HAP-1 (cell line): ENCODE results near the gene GNG11.
A peak's percentile ranks its signal among the peaks of the same experiment; 100 is the strongest.

Experiments used
- DNase-seq, 2 experiments: peaks; one replicate each; pipeline ENCODE4 v3.0.0-alpha.2; 2016 to 2020; ENCODE audit warnings: low spot score in 2 of 2
- H3K27me3 ChIP-seq: fragments of 250-450 bp; sonication (Bioruptor Pico); 2 replicates; pipeline ENCODE4 v1.5.1; 2020; ENCODE audit warnings: low read depth, mild to moderate bottlenecking, moderate library complexity
- H3K36me3 ChIP-seq: fragments of 250-450 bp; sonication (Bioruptor Pico); replicated peaks from 2 replicates; pipeline ENCODE4 v1.5.1; 2020; ENCODE audit warnings: mild to moderate bottlenecking
- H3K4me1 ChIP-seq: fragments of 250-450 bp; sonication (Bioruptor Pico); 2 replicates; pipeline ENCODE4 v1.5.1; 2020; ENCODE audit warnings: mild to moderate bottlenecking
- H3K4me3 ChIP-seq: fragments of 250-450 bp; sonication (Bioruptor Pico); 2 replicates; pipeline ENCODE4 v1.5.1; 2020; ENCODE audit warnings: mild to moderate bottlenecking, moderate library complexity
- H3K9me3 ChIP-seq: fragments of 250-450 bp; sonication (Bioruptor Pico); 2 replicates; pipeline ENCODE4 v1.5.1; 2020; ENCODE audit warnings: mild to moderate bottlenecking, moderate library complexity
- in situ Hi-C: fragments of 300-500 bp; cut with MboI; formaldehyde crosslinking; loops from 3 replicates; pipeline ENCODE4 v1.14.3; 2020; ENCODE audit warnings: low sequenced_read_pairs, inconsistent platforms, mixed read lengths

The GNG11 gene

DNA sequence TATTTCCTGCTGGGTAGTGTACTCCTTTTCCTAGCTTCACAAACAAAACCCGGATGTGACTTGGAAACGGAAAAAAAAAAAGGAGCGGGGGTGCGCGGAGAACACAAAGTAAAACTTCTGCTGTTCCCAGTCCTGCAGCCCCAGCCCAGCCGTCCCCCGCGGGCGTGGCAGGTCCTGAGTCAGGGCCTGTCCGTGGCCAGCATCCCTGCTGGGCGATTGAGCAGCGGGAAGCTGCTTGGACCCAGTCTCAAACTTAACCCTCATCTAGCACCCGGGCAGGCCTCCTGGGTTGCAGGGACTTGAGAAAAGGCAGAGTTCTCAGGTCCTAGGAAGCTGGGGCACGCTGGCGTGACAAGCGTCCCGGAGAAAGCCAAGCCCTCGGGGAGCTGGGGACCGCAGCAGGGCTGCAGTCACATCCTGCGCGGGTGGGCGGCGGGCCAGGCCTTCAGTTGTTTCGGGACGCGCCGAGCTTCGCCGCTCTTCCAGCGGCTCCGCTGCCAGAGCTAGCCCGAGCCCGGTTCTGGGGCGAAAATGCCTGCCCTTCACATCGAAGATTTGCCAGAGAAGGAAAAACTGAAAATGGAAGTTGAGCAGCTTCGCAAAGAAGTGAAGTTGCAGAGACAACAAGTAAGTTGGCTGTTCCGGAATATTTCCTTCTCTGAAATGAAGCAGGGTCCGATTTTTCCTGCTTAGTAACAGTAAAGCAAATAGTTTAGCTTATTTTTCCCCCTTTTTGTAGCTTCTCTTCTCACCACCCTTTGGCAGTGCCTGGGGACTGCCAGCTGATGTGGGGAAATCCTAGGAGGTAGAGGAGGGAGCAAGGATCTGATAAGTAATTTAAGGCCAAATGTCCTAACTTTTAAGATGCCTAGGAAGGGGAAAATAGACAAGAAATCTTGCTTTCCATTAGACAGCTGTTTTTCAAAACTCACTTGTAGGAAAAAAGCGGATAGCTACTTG is at the start of gene GNG11:
Gene GNG11 (plus strand): TSS at position 129 of the 960 bp plus-strand sequence. CDS start 403 bp downstream, at position 532.
- DNase-seq, result peak; percentile 17 to 69
- H3K36me3 ChIP-seq, result no peaks in the 10 kb centered on the region
- no peaks in the 10 kb centered on the region for H3K9me3 ChIP-seq
- no peaks in the 10 kb centered on the region for H3K27me3 ChIP-seq
- H3K4me1 ChIP-seq, result peaks cover 6% of the 10 kb centered on the region; the same call in 1 of the 2 replicates
- peak within 1 kb of the TSS; percentile 28 for H3K4me3 ChIP-seq
- in situ Hi-C loops, result no loop called here

GRCh38 chr7:93873998-93874574 is 47.4 kb upstream of the GNG11 start:
- Histone ChIP-seq H3K36me3 (no peaks in the 10 kb centered on the region), H3K4me3 (no peak overlapping the region), H3K4me1 (peaks cover 7% of the 10 kb centered on the region), H3K9me3 (0 out of 2 replicates have a peak, but pooled peaks cover 2% of the 10 kb centered on the region), H3K27me3 (no peaks in the 10 kb centered on the region)
- DNase-seq, result peak; percentile 52 to 66
- in situ Hi-C loops, result no loop called here

GRCh38 chr7:93877742-93878141 is 43.8 kb upstream of the GNG11 start:
- Histone ChIP-seq H3K4me3 (no peak overlapping the region), H3K9me3 (peaks cover 2% of the 10 kb centered on the region; the same call in 1 of the 2 replicates), H3K36me3 (no peaks in the 10 kb centered on the region), H3K27me3 (no peaks in the 10 kb centered on the region), H3K4me1 (peaks cover 7% of the 10 kb centered on the region)
- no peak for DNase-seq
- in situ Hi-C loops, result no loop called here

DNA sequence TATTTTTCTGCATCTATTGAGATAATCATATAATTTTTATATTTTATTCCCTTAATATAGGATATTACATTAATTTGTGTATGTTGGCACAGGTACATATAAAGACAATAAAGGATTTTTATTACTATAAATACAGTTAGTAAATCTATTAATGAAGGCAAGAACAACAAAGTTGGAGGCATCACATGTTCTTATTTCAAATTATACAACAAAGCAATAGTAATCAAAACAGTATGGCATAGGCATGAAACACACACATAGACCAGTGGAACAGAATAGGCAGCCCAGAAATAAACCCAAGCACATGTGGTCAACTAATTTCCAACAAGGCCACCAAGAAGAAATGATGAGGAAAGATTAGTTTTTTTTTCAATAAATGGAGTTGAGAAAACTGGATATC is 42.2 kb upstream of the GNG11 start:
- Histone ChIP-seq H3K36me3 (no peaks in the 10 kb centered on the region), H3K4me1 (no peaks in the 10 kb centered on the region; the same call in 1 of the 2 replicates), H3K4me3 (no peak overlapping the region), H3K27me3 (no peaks in the 10 kb centered on the region), H3K9me3 (peaks cover under 1% of the 10 kb centered on the region; the same call in 1 of the 2 replicates)
- DNase-seq, result no peak
- in situ Hi-C loops, result no loop called here

DNA sequence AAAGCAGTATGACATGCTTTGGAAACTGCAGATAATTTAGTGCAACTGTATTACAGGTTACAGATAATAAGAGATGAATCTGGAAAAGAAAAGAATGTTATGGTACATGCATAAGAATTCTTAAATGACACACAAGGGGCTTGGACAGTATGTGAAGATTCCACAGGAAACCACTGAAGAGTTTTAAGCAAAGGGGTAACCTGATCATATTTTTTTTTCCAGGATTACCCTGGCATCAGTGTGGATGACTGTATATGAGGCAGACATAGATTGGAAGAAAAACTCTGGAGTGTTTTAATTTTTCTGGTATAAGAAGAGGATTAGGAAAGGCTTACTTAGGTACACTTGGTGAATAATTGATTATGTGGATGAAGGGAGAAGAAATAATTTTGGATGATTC is 39.1 kb upstream of the GNG11 start:
- in situ Hi-C loops, result no loop called here

GRCh38 chr7:93883078-93883916 is 38.2 kb upstream of the GNG11 start:
- Histone ChIP-seq H3K4me1 (no peaks in the 10 kb centered on the region), H3K36me3 (no peaks in the 10 kb centered on the region), H3K9me3 (no peaks in the 10 kb centered on the region; the same call in 1 of the 2 replicates), H3K4me3 (no peak overlapping the region), H3K27me3 (peaks cover 12% of the 10 kb centered on the region; the same call in 1 of the 2 replicates)
- in situ Hi-C loops, result no loop called here
- no peak for DNase-seq

More for the DNA sequence above, 39.1 kb upstream of the GNG11 start:
- DNase-seq, result no peak
- Histone ChIP-seq H3K4me1 (no peaks in the 10 kb centered on the region), H3K27me3 (peaks cover 12% of the 10 kb centered on the region; the same call in 1 of the 2 replicates), H3K4me3 (no peak overlapping the region), H3K9me3 (no peaks in the 10 kb centered on the region; the same call in 1 of the 2 replicates), H3K36me3 (no peaks in the 10 kb centered on the region)

DNA sequence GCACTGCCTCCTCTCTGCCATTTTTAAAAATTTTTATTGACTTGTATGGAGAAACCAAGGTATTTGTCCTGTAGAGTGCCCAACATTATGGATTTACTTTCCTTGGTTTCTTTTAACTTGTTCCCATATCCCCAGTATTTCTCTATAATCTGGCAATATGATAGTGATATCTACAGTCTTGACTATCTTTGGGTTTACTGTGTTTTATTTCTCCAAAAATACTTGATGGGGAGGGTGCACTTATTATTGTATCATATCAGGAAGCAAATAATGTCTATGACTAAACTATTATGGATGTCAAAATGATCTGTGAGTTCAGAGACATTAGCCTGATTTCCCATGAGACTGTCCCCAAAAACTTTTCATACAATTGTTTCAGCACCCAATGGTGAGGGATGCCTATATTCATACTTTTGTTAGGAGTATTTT is 37.6 kb upstream of the GNG11 start:
- no peaks in the 10 kb centered on the region for H3K36me3 ChIP-seq
- H3K27me3 ChIP-seq, result peaks cover 12% of the 10 kb centered on the region; the same call in 1 of the 2 replicates
- no peak for DNase-seq
- in situ Hi-C loops, result no loop called here
- no peaks in the 10 kb centered on the region for H3K4me1 ChIP-seq
- H3K9me3 ChIP-seq, result no peaks in the 10 kb centered on the region; the same call in 1 of the 2 replicates
- no peak overlapping the region for H3K4me3 ChIP-seq

GRCh38 chr7:93884541-93884940 is 37.0 kb upstream of the GNG11 start:
- in situ Hi-C loops, result no loop called here
- no peaks in the 10 kb centered on the region for H3K4me1 ChIP-seq
- no peaks in the 10 kb centered on the region for H3K36me3 ChIP-seq
- H3K27me3 ChIP-seq, result peaks cover 17% of the 10 kb centered on the region
- no peak overlapping the region for H3K4me3 ChIP-seq
- no peaks in the 10 kb centered on the region; the same call in 1 of the 2 replicates for H3K9me3 ChIP-seq
- DNase-seq, result no peak

GRCh38 chr7:93889261-93889660 is 32.3 kb upstream of the GNG11 start:
- Histone ChIP-seq H3K36me3 (no peaks in the 10 kb centered on the region), H3K4me3 (no peak overlapping the region)
- in situ Hi-C loops, result no loop called here

GRCh38 chr7:93890041-93890463 is 31.5 kb upstream of the GNG11 start:
- Histone ChIP-seq H3K36me3 (no peaks in the 10 kb centered on the region), H3K9me3 (no peaks in the 10 kb centered on the region), H3K4me3 (peak overlapping the region; percentile 30), H3K4me1 (no peaks in the 10 kb centered on the region), H3K27me3 (peaks cover 39% of the 10 kb centered on the region)
- in situ Hi-C loops, result no loop called here
- peak in 1 of 2 experiments; percentile 27 for DNase-seq

More at GRCh38 chr7:93889261-93889660, 32.3 kb upstream of the GNG11 start:
- no peaks in the 10 kb centered on the region for H3K4me1 ChIP-seq
- peaks cover 39% of the 10 kb centered on the region for H3K27me3 ChIP-seq
- DNase-seq, result no peak
- no peaks in the 10 kb centered on the region for H3K9me3 ChIP-seq

DNA sequence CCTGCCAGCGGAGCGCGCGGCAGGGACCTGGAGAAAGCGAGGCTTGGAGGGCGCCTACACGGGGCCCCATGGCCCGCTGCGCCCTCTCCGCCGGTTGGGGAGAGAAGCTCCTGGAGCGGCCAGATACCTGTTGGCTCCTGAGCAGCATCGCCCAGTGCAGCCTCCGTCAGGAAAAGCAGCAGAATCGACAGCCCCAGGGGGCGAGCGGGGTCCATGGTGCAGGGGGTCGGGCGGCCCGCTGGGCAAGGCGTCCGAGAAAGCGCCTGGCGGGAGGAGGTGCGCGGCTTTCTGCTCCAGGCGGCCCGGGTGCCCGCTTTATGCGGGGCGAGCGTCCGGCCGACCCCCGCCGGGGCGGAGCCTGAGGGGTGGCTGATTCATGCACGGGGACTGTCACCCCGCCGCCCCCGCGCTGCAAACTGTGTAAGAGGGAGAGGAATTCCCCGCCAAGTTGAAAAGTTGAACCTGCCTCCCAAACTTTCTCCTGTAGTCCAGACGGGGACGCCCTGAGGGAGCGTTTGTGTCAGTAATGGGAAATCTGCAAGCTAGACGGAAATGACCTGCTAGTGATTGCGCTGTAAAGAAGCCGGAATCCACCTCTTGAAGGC is 31.0 kb upstream of the GNG11 start, which contains the start of gene TFPI2:
Gene TFPI2 (minus strand): TSS at position 290 of the 605 bp plus-strand sequence. CDS start 75 bp downstream, at position 215.
- Histone ChIP-seq H3K4me3 (peak within 1 kb of the TSS; percentile 30), H3K4me1 (no peaks in the 10 kb centered on the region), H3K36me3 (no peaks in the 10 kb centered on the region), H3K9me3 (no peaks in the 10 kb centered on the region), H3K27me3 (peaks cover 39% of the 10 kb centered on the region)
- in situ Hi-C loops, result no loop called here
- peak in 1 of 2 experiments; percentile 39 for DNase-seq

DNA sequence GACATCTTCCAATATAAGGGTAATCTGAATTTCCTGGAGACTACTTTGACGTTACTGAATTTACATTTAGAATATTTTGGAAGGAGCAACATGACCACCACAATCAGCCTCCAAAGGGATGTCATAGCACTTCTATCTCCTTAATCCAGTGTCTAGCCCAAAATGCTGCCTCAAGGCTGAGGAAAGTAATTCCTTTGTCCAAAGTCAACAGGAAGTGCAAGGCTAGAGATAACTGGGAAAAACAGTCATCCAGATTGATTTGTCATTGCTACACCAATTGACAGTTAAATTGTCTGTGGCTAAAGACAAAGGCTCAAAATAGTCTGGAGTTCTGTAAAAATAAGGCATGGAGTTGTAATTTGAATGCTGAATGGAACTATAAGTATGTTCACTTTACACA is 27.1 kb upstream of the GNG11 start:
- Histone ChIP-seq H3K4me1 (no peaks in the 10 kb centered on the region), H3K9me3 (no peaks in the 10 kb centered on the region), H3K27me3 (peaks cover 23% of the 10 kb centered on the region), H3K4me3 (no peak overlapping the region), H3K36me3 (no peaks in the 10 kb centered on the region)
- in situ Hi-C loops, result no loop called here
- no peak for DNase-seq
